IMR-90 (cell line): ENCODE measurements around the gene THRB.

Source experiments
- BHLHE40 ChIP-seq: fragments of 150-350 bp; IDR thresholded peaks from 2 replicates; pipeline ENCODE4 v1.6.1; 2016; ENCODE audit warnings: mild to moderate bottlenecking, low read depth, low read length
- ELK1 ChIP-seq: fragments of 150-350 bp; IDR thresholded peaks from 2 replicates; pipeline ENCODE4 v1.6.1; 2016; ENCODE audit warnings: low read depth, mild to moderate bottlenecking, low read length, moderate library complexity, borderline replicate concordance
- POLR2A ChIP-seq: IDR thresholded peaks from 2 replicates; pipeline ENCODE4 v1.6.1; 2012; ENCODE audit warnings: mild to moderate bottlenecking, low read depth, low read length
- RAD21 ChIP-seq: IDR thresholded peaks from 2 replicates; pipeline ENCODE4 v1.6.1; 2012; ENCODE audit warnings: low read length, improper control_type of control experiment
- RFX5 ChIP-seq: IDR thresholded peaks from 2 replicates; pipeline ENCODE4 v1.8.0; 2012; ENCODE audit warnings: low read depth, mild to moderate bottlenecking, low read length, moderate library complexity
- SMC3 ChIP-seq: fragments of 150-350 bp; IDR thresholded peaks from 2 replicates; pipeline ENCODE4 v1.6.1; 2016; ENCODE audit warnings: low read depth, mild to moderate bottlenecking, antibody characterized with exemption, low read length, moderate library complexity
- TF ChIP-seq, protein P1 (sequence below): conservative IDR thresholded peaks from 2 replicates; pipeline ENCODE4 v1.5.1; 2012; ENCODE audit warnings: mild to moderate bottlenecking, low read depth, low read length, improper control_type of control experiment

DNA sequence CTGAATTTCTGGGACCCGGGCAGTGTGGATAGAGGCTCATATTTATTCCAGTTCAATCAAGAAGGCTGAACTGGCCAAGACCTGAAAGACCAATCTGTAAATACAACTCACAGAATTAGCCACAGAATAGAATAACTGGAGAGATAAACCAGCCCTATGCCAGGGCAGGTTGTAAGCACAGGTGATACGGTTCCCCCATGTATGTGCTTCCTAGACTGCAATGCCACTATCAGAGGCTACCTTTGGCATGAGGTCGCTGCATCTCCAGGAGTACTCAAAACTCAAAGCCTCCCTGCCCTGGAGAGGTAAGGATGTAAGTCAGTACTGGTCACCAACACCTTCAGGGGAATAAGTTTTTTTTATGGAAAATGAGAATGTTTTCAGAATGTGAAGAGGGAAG lies 314.0 kb downstream of the THRB start:
- TF ChIP-seq RFX5 = no peak
- no peak for TF ChIP-seq ELK1
- TF ChIP-seq, protein P1, sequence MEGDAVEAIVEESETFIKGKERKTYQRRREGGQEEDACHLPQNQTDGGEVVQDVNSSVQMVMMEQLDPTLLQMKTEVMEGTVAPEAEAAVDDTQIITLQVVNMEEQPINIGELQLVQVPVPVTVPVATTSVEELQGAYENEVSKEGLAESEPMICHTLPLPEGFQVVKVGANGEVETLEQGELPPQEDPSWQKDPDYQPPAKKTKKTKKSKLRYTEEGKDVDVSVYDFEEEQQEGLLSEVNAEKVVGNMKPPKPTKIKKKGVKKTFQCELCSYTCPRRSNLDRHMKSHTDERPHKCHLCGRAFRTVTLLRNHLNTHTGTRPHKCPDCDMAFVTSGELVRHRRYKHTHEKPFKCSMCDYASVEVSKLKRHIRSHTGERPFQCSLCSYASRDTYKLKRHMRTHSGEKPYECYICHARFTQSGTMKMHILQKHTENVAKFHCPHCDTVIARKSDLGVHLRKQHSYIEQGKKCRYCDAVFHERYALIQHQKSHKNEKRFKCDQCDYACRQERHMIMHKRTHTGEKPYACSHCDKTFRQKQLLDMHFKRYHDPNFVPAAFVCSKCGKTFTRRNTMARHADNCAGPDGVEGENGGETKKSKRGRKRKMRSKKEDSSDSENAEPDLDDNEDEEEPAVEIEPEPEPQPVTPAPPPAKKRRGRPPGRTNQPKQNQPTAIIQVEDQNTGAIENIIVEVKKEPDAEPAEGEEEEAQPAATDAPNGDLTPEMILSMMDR = no peak
- TF ChIP-seq RAD21 = no peak
- TF ChIP-seq POLR2A = no peak
- no peak for TF ChIP-seq SMC3
- no peak for TF ChIP-seq BHLHE40
